HL-60 (cell line): ENCODE data around the gene KRTAP10-9.

Source experiments
- DNase-seq, 2 experiments: peaks; one replicate each; pipeline ENCODE4 v3.0.0-alpha.2; 2010 to 2020; ENCODE audit warnings: low read depth in 1 of 2, low spot score in 1 of 2
- H3K27ac ChIP-seq: fragments of 250-450 bp; sonication (Bioruptor Pico); replicated peaks from 2 replicates; pipeline ENCODE4 v1.5.1; 2020; ENCODE audit warnings: mild to moderate bottlenecking, moderate library complexity
- H3K27me3 ChIP-seq: fragments of 250-450 bp; sonication (Bioruptor Pico); 2 replicates; pipeline ENCODE4 v1.5.1; 2021; ENCODE audit warnings: mild to moderate bottlenecking, moderate library complexity; ENCODE audit not compliant: insufficient read depth, poor library complexity, severe bottlenecking
- H3K4me3 ChIP-seq: replicated peaks from 2 replicates; pipeline ENCODE4 v1.5.1; 2011; ENCODE audit warnings: mild to moderate bottlenecking, control low read depth, low read length; ENCODE audit not compliant: insufficient read depth
- CTCF ChIP-seq: IDR thresholded peaks from one replicate; pipeline ENCODE4 v1.5.1; 2011; ENCODE audit warnings: low read length, control low read depth, inconsistent platforms; ENCODE audit not compliant: insufficient read depth
- GABPA ChIP-seq: IDR thresholded peaks from 2 replicates; pipeline ENCODE4 v1.6.1; 2012; ENCODE audit warnings: low read depth
- POLR2AphosphoS5 ChIP-seq: IDR thresholded peaks from 2 replicates; pipeline ENCODE4 v1.6.1; 2012; ENCODE audit warnings: low read depth
- REST ChIP-seq: IDR thresholded peaks from 2 replicates; pipeline ENCODE4 v1.6.1; 2012; ENCODE audit warnings: low read depth; ENCODE audit not compliant: insufficient replicate concordance
- SPI1 ChIP-seq: IDR thresholded peaks from 2 replicates; pipeline ENCODE4 v1.6.1; 2012; ENCODE audit warnings: low read depth, mild to moderate bottlenecking, borderline replicate concordance

Gene KRTAP10-9

GRCh38 chr21:44592446-44593311, 34.2 kb upstream of the KRTAP10-9 start, which contains the start of gene KRTAP10-6:
Gene KRTAP10-6, minus strand, starts transcription at chr21:44592505. Its CDS starts 21 bp downstream, at chr21:44592484.
- H3K27ac ChIP-seq: no peak within 1 kb of the TSS

GRCh38 chr21:44593598-44594405, 33.1 kb upstream of the KRTAP10-9 start:
- no peak for DNase-seq
- no peaks in the 10 kb centered on the region for H3K27me3 ChIP-seq
- no peak overlapping the region for H3K27ac ChIP-seq
- TF ChIP-seq GABPA (no peak), REST (no peak), POLR2AphosphoS5 (no peak), CTCF (no peak), SPI1 (no peak)
- no peak overlapping the region for H3K4me3 ChIP-seq

More at GRCh38 chr21:44592446-44593311, 34.2 kb upstream of the KRTAP10-9 start, which contains the start of gene KRTAP10-6:
- DNase-seq: no peak
- TF ChIP-seq REST: no peak
- TF ChIP-seq CTCF: no peak
- no peak for TF ChIP-seq GABPA
- no peak for TF ChIP-seq SPI1
- no peak for TF ChIP-seq POLR2AphosphoS5
- Histone ChIP-seq H3K4me3 (no peak within 1 kb of the TSS), H3K27me3 (no peaks in the 10 kb centered on the region)

- Histone ChIP-seq H3K27me3 (no peaks in the 10 kb centered on the region), H3K4me3 (no peak overlapping the region), H3K27ac (no peak overlapping the region)
- TF ChIP-seq CTCF: no peak
- TF ChIP-seq SPI1: no peak
- TF ChIP-seq GABPA: no peak
- no peak for TF ChIP-seq POLR2AphosphoS5
- no peak for TF ChIP-seq REST
- DNase-seq: no peak
Observed at GRCh38 chr21:44594406-44594916, 32.4 kb upstream of the KRTAP10-9 start.
